Measurements from ENCODE around the gene KYAT1. TPM values are rescaled to one million over a fixed set of nuclear protein-coding genes. Genes with fewer than 3 reads are reported as not detected.

The KYAT1 gene
- total RNA-seq, 1 experiment from 2014 or later, result 34.1 TPM

GRCh38 chr9:128821584-128822406, 60.0 kb downstream of the KYAT1 start:
- CTCF ChIA-PET, result interaction anchor here (1.2 kb wide), 1 partner anchor 8 kb away, joined by 4 read pairs; the partner anchor contains the start of gene SPOUT1
- Mint-ChIP-seq H3K9me3 (no peaks in the 10 kb centered on the region), H3K27me3 (ENCODE audit: low read depth) (no peaks in the 10 kb centered on the region), H3K36me3 (peaks cover 39% of the 10 kb centered on the region), H3K27ac (no peak overlapping the region), H3K4me1 (peaks cover 3% of the 10 kb centered on the region), H3K4me3 (no peak overlapping the region)
- no peak for ATAC-seq
- TF ChIP-seq, protein P1, sequence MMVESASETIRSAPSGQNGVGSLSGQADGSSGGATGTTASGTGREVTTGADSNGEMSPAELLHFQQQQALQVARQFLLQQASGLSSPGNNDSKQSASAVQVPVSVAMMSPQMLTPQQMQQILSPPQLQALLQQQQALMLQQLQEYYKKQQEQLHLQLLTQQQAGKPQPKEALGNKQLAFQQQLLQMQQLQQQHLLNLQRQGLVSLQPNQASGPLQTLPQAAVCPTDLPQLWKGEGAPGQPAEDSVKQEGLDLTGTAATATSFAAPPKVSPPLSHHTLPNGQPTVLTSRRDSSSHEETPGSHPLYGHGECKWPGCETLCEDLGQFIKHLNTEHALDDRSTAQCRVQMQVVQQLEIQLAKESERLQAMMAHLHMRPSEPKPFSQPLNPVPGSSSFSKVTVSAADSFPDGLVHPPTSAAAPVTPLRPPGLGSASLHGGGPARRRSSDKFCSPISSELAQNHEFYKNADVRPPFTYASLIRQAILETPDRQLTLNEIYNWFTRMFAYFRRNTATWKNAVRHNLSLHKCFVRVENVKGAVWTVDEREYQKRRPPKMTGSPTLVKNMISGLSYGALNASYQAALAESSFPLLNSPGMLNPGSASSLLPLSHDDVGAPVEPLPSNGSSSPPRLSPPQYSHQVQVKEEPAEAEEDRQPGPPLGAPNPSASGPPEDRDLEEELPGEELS (CRISPR knock-in tag; IDR thresholded peaks at IDR 0.05), result no peak
- TF ChIP-seq KAT7 (CRISPR knock-in tag; IDR thresholded peaks at IDR 0.05; ENCODE audit: borderline replicate concordance) (no peak), JAZF1 (CRISPR knock-in tag; IDR thresholded peaks at IDR 0.05) (no peak), ZNF396 (CRISPR knock-in tag; IDR thresholded peaks at IDR 0.05; ENCODE audit: borderline replicate concordance) (no peak), RELA (CRISPR knock-in tag; IDR thresholded peaks at IDR 0.05; ENCODE audit: borderline replicate concordance) (no peak), STAT6 (CRISPR knock-in tag; conservative IDR thresholded peaks at IDR 0.05; ENCODE audit: low read depth) (no peak), ZSCAN18 (CRISPR knock-in tag; IDR thresholded peaks at IDR 0.05) (no peak), HMGXB4 (CRISPR knock-in tag; IDR thresholded peaks at IDR 0.05) (no peak), ZNF263 (CRISPR knock-in tag; IDR thresholded peaks at IDR 0.05; ENCODE audit: low read depth) (no peak), MXD4 (CRISPR knock-in tag; IDR thresholded peaks at IDR 0.05; ENCODE audit: borderline replicate concordance) (no peak), FOXK1 (CRISPR knock-in tag; IDR thresholded peaks at IDR 0.05) (no peak), GRHL2 (CRISPR knock-in tag; IDR thresholded peaks at IDR 0.05; ENCODE audit: insufficient replicate concordance, severe bottlenecking) (no peak), CBFB (CRISPR knock-in tag; IDR thresholded peaks at IDR 0.05; ENCODE audit: low read depth) (no peak), ZNF317 (CRISPR knock-in tag; IDR thresholded peaks at IDR 0.05; ENCODE audit: borderline replicate concordance, low read depth) (no peak), NFYB (CRISPR knock-in tag; conservative IDR thresholded peaks at IDR 0.05; ENCODE audit: low read depth) (no peak), ZNF219 (CRISPR knock-in tag; IDR thresholded peaks at IDR 0.05; ENCODE audit: borderline replicate concordance) (no peak)
- TF ChIP-seq, protein P2, sequence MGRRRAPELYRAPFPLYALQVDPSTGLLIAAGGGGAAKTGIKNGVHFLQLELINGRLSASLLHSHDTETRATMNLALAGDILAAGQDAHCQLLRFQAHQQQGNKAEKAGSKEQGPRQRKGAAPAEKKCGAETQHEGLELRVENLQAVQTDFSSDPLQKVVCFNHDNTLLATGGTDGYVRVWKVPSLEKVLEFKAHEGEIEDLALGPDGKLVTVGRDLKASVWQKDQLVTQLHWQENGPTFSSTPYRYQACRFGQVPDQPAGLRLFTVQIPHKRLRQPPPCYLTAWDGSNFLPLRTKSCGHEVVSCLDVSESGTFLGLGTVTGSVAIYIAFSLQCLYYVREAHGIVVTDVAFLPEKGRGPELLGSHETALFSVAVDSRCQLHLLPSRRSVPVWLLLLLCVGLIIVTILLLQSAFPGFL (CRISPR knock-in tag; IDR thresholded peaks at IDR 0.05; ENCODE audit: borderline replicate concordance), result no peak
- TF ChIP-seq, protein P3, sequence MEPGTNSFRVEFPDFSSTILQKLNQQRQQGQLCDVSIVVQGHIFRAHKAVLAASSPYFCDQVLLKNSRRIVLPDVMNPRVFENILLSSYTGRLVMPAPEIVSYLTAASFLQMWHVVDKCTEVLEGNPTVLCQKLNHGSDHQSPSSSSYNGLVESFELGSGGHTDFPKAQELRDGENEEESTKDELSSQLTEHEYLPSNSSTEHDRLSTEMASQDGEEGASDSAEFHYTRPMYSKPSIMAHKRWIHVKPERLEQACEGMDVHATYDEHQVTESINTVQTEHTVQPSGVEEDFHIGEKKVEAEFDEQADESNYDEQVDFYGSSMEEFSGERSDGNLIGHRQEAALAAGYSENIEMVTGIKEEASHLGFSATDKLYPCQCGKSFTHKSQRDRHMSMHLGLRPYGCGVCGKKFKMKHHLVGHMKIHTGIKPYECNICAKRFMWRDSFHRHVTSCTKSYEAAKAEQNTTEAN (CRISPR knock-in tag; IDR thresholded peaks at IDR 0.05), result no peak
- TF ChIP-seq, protein P4, sequence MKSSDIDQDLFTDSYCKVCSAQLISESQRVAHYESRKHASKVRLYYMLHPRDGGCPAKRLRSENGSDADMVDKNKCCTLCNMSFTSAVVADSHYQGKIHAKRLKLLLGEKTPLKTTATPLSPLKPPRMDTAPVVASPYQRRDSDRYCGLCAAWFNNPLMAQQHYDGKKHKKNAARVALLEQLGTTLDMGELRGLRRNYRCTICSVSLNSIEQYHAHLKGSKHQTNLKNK (CRISPR knock-in tag; IDR thresholded peaks at IDR 0.05), result no peak
- DNase-seq (ENCODE audit: low spot score), result no peak
- POLR2A ChIA-PET, result no interaction called here
